Adrenal gland (tissue), 12 donors: ENCODE measurements around the gene MUC15. TPM values are rescaled to one million over a fixed set of nuclear protein-coding genes. Genes with fewer than 3 reads are reported as not detected.

Experiments
- DNase-seq, 7 donors: peaks; one replicate each; pipeline ENCODE4 v3.0.0-alpha.2; 2019 to 2020
- H3K27ac ChIP-seq, 5 donors: fragments of 200-600 bp; sonication (generic) in 4 of 5; 1 replicate in 3 of 5; 2 replicates in 2 of 5; pipeline versions ENCODE4 v1.5.1 to v1.8.0; 2016 to 2020; ENCODE audit warnings: mild to moderate bottlenecking in 1 of 5
- H3K27me3 ChIP-seq: fragments of 200-600 bp; 2 replicates; pipeline ENCODE4 v1.8.0; 2021
- H3K36me3 ChIP-seq, 2 donors: fragments of 200-600 bp; replicated peaks in 1 of 2; 1 replicate in 1 of 2; 2 replicates in 1 of 2; pipeline versions ENCODE4 v1.5.1 to v1.8.0; 2018 to 2022
- H3K4me1 ChIP-seq, 2 donors: fragments of 200-600 bp; replicated peaks in 1 of 2; 1 replicate in 1 of 2; 2 replicates in 1 of 2; pipeline versions ENCODE4 v1.5.1 to v1.8.0; 2018 to 2021
- H3K4me3 ChIP-seq, 4 donors: fragments of 200-600 bp; sonication (generic) in 3 of 4; one replicate each; pipeline ENCODE4 v1.5.1; 2016 to 2018
- H3K9me3 ChIP-seq, 3 donors: fragments of 200-600 bp; sonication (generic) in 1 of 3; replicated peaks in 1 of 3; 1 replicate in 2 of 3; 2 replicates in 1 of 3; pipeline versions ENCODE4 v1.5.1 to v1.8.0; 2016 to 2021
- POLR2A ChIP-seq, 2 donors: fragments of 450-650 bp; IDR thresholded peaks; one replicate each; pipeline ENCODE4 v1.6.1; 2017; ENCODE audit warnings: antibody characterized with exemption in 2 of 2, mild to moderate bottlenecking in 2 of 2, moderate library complexity in 1 of 2
- WGBS, 4 donors: extraction: QIAGEN DNeasy Blood & Tissue Kit in 2 of 4; methylation state at CpG; one replicate each; pipeline versions ENCODE4 v1.1.5 to v1.1.7; 2013 to 2017; 5-methylcytosine and 5-hydroxymethylcytosine counted together
- intact Hi-C, 2 donors: fragments of 100-400 bp; cut with DNase I; formaldehyde crosslinking; loops; one replicate each; pipeline versions ENCODE4 v1.14.1 to v1.15.0; 2022 to 2023
- polyA plus RNA-seq, 3 donors: library from polyadenylated mRNA; stranded (reverse); fragments of 200-250 nt in 2 of 3; fragments of 350-450 nt in 1 of 3; fragmentation: Illumina TruSeq in 1 of 3; extraction: RNeasy Lipid Tissue Mini Kit (QIAGEN cat#74804) in 1 of 3; gene quantifications; one replicate each; pipeline ENCODE4 v1.2.3, GENCODE V29; 2013 to 2014
- total RNA-seq, 9 donors: library from RNA; depleted of rRNA in 4 of 9; stranded (reverse); fragments of >200 nt in 4 of 9; fragments of 120-200 nt in 1 of 9; fragmentation: NEBNext Ultra II Directional in 1 of 9; extraction: Animal tissue kit (Norgen Biotek cat#: 25700) in 1 of 9; gene quantifications; one replicate each; pipeline versions ENCODE4 v1.1.0 to v1.2.4, GENCODE V29; 2013 to 2023
- TF ChIP-seq, protein P1 (sequence below), 6 experiments: fragments of 450-650 bp in 4 of 6; fragments of 200-600 bp in 2 of 6; sonication (generic) in 1 of 6; IDR thresholded peaks; 1 replicate in 5 of 6; 2 replicates in 1 of 6; pipeline versions ENCODE4 v1.5.1 to v1.8.0; 2016 to 2021; ENCODE audit warnings: antibody characterized with exemption in 6 of 6, mild to moderate bottlenecking in 2 of 6, moderate library complexity in 1 of 6
- donor health status: healthy with polysubstance abuse.
- donor health status: Bipolar disorder and iron deficiency.
- donor health status: DM: yes; HTN: yes; CAD: no.
- donor health status: DM: no; HTN: no; CAD: no.
- donor health status: DM: no; HTN: no; CAD: no.
- donor health status: DM: yes; HTN: yes; CAD: no.

The MUC15 gene
- total and polyA plus RNA-seq, 12 donors, result 0.07 to 0.95 (median 0.32) TPM; not detected in 7

- intact Hi-C loops, result no loop called here
- DNase-seq, result no peak
- TF ChIP-seq, protein P1, sequence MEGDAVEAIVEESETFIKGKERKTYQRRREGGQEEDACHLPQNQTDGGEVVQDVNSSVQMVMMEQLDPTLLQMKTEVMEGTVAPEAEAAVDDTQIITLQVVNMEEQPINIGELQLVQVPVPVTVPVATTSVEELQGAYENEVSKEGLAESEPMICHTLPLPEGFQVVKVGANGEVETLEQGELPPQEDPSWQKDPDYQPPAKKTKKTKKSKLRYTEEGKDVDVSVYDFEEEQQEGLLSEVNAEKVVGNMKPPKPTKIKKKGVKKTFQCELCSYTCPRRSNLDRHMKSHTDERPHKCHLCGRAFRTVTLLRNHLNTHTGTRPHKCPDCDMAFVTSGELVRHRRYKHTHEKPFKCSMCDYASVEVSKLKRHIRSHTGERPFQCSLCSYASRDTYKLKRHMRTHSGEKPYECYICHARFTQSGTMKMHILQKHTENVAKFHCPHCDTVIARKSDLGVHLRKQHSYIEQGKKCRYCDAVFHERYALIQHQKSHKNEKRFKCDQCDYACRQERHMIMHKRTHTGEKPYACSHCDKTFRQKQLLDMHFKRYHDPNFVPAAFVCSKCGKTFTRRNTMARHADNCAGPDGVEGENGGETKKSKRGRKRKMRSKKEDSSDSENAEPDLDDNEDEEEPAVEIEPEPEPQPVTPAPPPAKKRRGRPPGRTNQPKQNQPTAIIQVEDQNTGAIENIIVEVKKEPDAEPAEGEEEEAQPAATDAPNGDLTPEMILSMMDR (IDR thresholded peaks at IDR 0.05), result no peak
- TF ChIP-seq POLR2A (IDR thresholded peaks at IDR 0.05), result no peak
Measured at GRCh38 chr11:26593691-26594090, 21.6 kb upstream of the MUC15 start.

GRCh38 chr11:26587073-26587472, 15.0 kb upstream of the MUC15 start:
- DNase-seq, result no peak
- no peaks in the 10 kb centered on the region for H3K4me1 ChIP-seq
- no peaks in the 10 kb centered on the region for H3K27me3 ChIP-seq
- no peak for TF ChIP-seq POLR2A (IDR thresholded peaks at IDR 0.05)
- TF ChIP-seq, protein P1 (IDR thresholded peaks at IDR 0.05), result no peak
- intact Hi-C loops, result no loop called here
- no peak overlapping the region for H3K27ac ChIP-seq
- no peaks in the 10 kb centered on the region for H3K36me3 ChIP-seq
- WGBS, 4 donors, result 49 to 75% (median 67%) methylated on average over 2 of the region's 2 CpGs
- H3K9me3 ChIP-seq, result no peaks in the 10 kb centered on the region
- no peak overlapping the region for H3K4me3 ChIP-seq

More at GRCh38 chr11:26593691-26594090, 21.6 kb upstream of the MUC15 start:
- H3K9me3 ChIP-seq, result no peaks in the 10 kb centered on the region
- 52 to 84% (median 71%) methylated on average over 11 of the region's 11 CpGs for WGBS, 4 donors
- H3K4me1 ChIP-seq, result no peaks in the 10 kb centered on the region
- H3K27me3 ChIP-seq, result no peaks in the 10 kb centered on the region
- no peak overlapping the region for H3K27ac ChIP-seq
- no peak overlapping the region for H3K4me3 ChIP-seq
- H3K36me3 ChIP-seq, result no peaks in the 10 kb centered on the region

GRCh38 chr11:26584818-26585217, 12.8 kb upstream of the MUC15 start:
- no peak for DNase-seq
- H3K27me3 ChIP-seq, result no peaks in the 10 kb centered on the region
- H3K4me3 ChIP-seq, result no peak overlapping the region
- no peak overlapping the region for H3K27ac ChIP-seq
- TF ChIP-seq, protein P1 (IDR thresholded peaks at IDR 0.05), result no peak
- TF ChIP-seq POLR2A (IDR thresholded peaks at IDR 0.05), result no peak
- no peaks in the 10 kb centered on the region for H3K4me1 ChIP-seq
- intact Hi-C loops, result no loop called here
- no peaks in the 10 kb centered on the region for H3K9me3 ChIP-seq
- no peaks in the 10 kb centered on the region for H3K36me3 ChIP-seq

DNA sequence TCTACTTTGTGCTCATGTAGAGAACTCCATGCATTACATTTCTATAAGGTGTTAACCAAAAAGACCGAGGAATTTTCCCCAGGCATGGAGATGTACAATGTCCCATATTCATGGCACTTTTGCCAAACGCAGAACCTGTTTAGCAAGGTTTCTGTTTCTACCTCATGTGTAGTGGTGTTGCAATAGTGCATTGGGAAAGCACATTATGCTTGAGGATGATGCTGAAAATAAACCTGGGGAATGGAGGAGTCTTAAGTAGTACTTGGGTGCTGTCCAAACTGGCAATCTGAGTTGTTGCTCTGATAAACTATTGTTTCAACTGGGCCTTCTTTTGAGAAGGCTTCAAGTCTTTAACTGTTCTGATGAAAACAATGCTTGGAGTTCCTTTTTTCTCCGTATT, 11.5 kb upstream of the MUC15 start:
- H3K27ac ChIP-seq, result no peak overlapping the region
- no peaks in the 10 kb centered on the region for H3K9me3 ChIP-seq
- DNase-seq, result no peak
- WGBS, 4 donors, result 76 to 81% (median 80%) methylated on average over 3 of the region's 3 CpGs
- no peaks in the 10 kb centered on the region for H3K4me1 ChIP-seq
- no peak overlapping the region for H3K4me3 ChIP-seq
- TF ChIP-seq POLR2A (IDR thresholded peaks at IDR 0.05), result no peak
- TF ChIP-seq, protein P1 (IDR thresholded peaks at IDR 0.05), result no peak
- intact Hi-C loops, result no loop called here
- no peaks in the 10 kb centered on the region for H3K36me3 ChIP-seq
- no peaks in the 10 kb centered on the region for H3K27me3 ChIP-seq
